ENCODE data around the gene PLLP.

DNA sequence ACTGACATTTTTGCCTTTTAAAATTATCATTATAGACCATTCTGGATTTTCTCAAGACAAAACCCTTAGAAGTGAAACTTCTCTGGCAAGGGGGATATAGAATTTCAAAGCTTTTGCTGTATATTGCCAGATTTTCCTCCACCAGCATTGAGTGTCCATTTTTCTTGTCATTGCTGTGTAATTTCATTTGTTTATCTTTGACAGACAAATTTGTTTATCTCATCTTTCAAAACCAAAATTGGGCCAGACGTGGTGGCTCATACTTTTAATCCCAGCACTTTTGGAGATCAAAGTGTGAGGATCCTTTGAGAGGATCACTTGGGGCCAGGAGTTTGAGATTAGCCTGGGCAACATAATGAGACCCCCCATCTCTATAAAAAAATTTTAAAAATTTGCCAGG, 55.4 kb downstream of the PLLP start:
- TF ChIP-seq POLR2A (IDR thresholded peaks at IDR 0.05) = no peak
- TF ChIP-seq, protein P1, sequence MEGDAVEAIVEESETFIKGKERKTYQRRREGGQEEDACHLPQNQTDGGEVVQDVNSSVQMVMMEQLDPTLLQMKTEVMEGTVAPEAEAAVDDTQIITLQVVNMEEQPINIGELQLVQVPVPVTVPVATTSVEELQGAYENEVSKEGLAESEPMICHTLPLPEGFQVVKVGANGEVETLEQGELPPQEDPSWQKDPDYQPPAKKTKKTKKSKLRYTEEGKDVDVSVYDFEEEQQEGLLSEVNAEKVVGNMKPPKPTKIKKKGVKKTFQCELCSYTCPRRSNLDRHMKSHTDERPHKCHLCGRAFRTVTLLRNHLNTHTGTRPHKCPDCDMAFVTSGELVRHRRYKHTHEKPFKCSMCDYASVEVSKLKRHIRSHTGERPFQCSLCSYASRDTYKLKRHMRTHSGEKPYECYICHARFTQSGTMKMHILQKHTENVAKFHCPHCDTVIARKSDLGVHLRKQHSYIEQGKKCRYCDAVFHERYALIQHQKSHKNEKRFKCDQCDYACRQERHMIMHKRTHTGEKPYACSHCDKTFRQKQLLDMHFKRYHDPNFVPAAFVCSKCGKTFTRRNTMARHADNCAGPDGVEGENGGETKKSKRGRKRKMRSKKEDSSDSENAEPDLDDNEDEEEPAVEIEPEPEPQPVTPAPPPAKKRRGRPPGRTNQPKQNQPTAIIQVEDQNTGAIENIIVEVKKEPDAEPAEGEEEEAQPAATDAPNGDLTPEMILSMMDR (IDR thresholded peaks at IDR 0.05) = no peak
